Ovary (tissue), 9 donors: ENCODE measurements around the gene ADAM12. TPM values are rescaled to one million over a fixed set of nuclear protein-coding genes. Genes with fewer than 3 reads are reported as not detected.
A peak's percentile ranks its signal among the peaks of the same experiment; 100 is the strongest.
"Not testable (repeated sequence)": the region's sequence is repeated elsewhere in the genome, so short reads cannot be mapped to it uniquely, and the experiment has no call there.

Experiments used
- DNase-seq, 5 donors: peaks; one replicate each; pipeline ENCODE4 v3.0.0-alpha.2; 2019 to 2020
- H3K27ac ChIP-seq, 2 donors: fragments of 200-600 bp; one replicate each; pipeline versions ENCODE4 v1.5.1 to v1.8.0; 2019 to 2022
- H3K27me3 ChIP-seq: fragments of 200-600 bp; one replicate; pipeline ENCODE4 v1.8.0; 2022
- H3K36me3 ChIP-seq: fragments of 200-600 bp; sonication (generic); one replicate; pipeline ENCODE4 v1.5.1; 2019
- H3K4me1 ChIP-seq: one replicate; pipeline ENCODE4 v1.8.1; 2013; ENCODE audit warnings: mild to moderate bottlenecking, moderate library complexity; ENCODE audit not compliant: insufficient read depth
- H3K4me3 ChIP-seq: fragments of 200-600 bp; sonication (generic); one replicate; pipeline ENCODE4 v1.5.1; 2017
- H3K9me3 ChIP-seq, 2 donors: fragments of 200-600 bp in 1 of 2; sonication (generic) in 1 of 2; one replicate each; pipeline versions ENCODE4 v1.5.1 to v1.8.1; 2013 to 2019; ENCODE audit warnings: mild to moderate bottlenecking in 1 of 2, moderate library complexity in 1 of 2
- EP300 ChIP-seq: sonication (generic); formaldehyde crosslinking; IDR thresholded peaks from one replicate; pipeline ENCODE4 v1.6.1; 2017; ENCODE audit warnings: antibody characterized with exemption
- POLR2A ChIP-seq: fragments of 450-650 bp; IDR thresholded peaks from one replicate; pipeline ENCODE4 v1.6.1; 2017; ENCODE audit warnings: antibody characterized with exemption, mild to moderate bottlenecking, moderate library complexity
- WGBS, 3 donors: extraction: QIAGEN DNeasy Blood & Tissue Kit in 1 of 3; methylation state at CpG; one replicate each; pipeline versions ENCODE4 v1.1.5 to v1.1.7; 2013 to 2017; 5-methylcytosine and 5-hydroxymethylcytosine counted together
- intact Hi-C, 4 donors: fragments of 100-400 bp; cut with DNase I; formaldehyde crosslinking; loops; one replicate each; pipeline versions ENCODE4 v1.11.0 to v1.15.1; 2022 to 2023
- polyA plus RNA-seq, 2 donors: library from polyadenylated mRNA; stranded (reverse); fragments of 200-250 nt in 1 of 2; fragments of 350-450 nt in 1 of 2; fragmentation: Illumina TruSeq in 1 of 2; extraction: RNeasy Lipid Tissue Mini Kit (QIAGEN cat#74804) in 1 of 2; gene quantifications; one replicate each; pipeline ENCODE4 v1.2.3, GENCODE V29; 2013 to 2014
- total RNA-seq, 7 donors: library from RNA; depleted of rRNA in 2 of 7; stranded (reverse); fragments of >200 nt in 2 of 7; fragmentation: NEBNext Ultra II Directional in 3 of 7; extraction: Animal tissue kit (Norgen Biotek cat#: 25700) in 3 of 7; gene quantifications; one replicate each; pipeline versions ENCODE4 v1.1.0 to v1.2.4, GENCODE V29; 2016 to 2023
- TF ChIP-seq, protein P1 (sequence below), 3 donors: fragments of 450-650 bp in 2 of 3; fragments of 200-600 bp in 1 of 3; IDR thresholded peaks; one replicate each; pipeline versions ENCODE4 v1.5.1 to v1.8.0; 2016 to 2022; ENCODE audit warnings: antibody characterized with exemption in 3 of 3, mild to moderate bottlenecking in 1 of 3
- donor health status: DM: no; HTN: no; CAD: no; lungs with moderate emphysema.
- donor health status: DM: no; HTN: no; CAD: no.
- donor health status: Bipolar disorder and iron deficiency.
- donor health status: DM: yes; HTN: yes; CAD: no.
- donor health status: DM: no; HTN: no; CAD: no.
- donor health status: DM: yes; HTN: yes; CAD: no.

The ADAM12 gene
- total and polyA plus RNA-seq, 9 donors: 1.8 to 27.2 (median 10.3) TPM

- Histone ChIP-seq H3K27me3 (no peaks in the 10 kb centered on the region), H3K4me1 (peaks cover 9% of the 10 kb centered on the region), H3K4me3 (no peak overlapping the region), H3K27ac (no peak overlapping the region), H3K36me3 (no peaks in the 10 kb centered on the region), H3K9me3 (no peaks in the 10 kb centered on the region)
- intact Hi-C loops: no loop called here
- 87 to 95% (median 94%) methylated on average over 3 to 6 of the region's 6 CpGs for WGBS, 3 donors
- DNase-seq: no peak
- TF ChIP-seq EP300 (no peak), POLR2A (no peak)
- TF ChIP-seq, protein P1, sequence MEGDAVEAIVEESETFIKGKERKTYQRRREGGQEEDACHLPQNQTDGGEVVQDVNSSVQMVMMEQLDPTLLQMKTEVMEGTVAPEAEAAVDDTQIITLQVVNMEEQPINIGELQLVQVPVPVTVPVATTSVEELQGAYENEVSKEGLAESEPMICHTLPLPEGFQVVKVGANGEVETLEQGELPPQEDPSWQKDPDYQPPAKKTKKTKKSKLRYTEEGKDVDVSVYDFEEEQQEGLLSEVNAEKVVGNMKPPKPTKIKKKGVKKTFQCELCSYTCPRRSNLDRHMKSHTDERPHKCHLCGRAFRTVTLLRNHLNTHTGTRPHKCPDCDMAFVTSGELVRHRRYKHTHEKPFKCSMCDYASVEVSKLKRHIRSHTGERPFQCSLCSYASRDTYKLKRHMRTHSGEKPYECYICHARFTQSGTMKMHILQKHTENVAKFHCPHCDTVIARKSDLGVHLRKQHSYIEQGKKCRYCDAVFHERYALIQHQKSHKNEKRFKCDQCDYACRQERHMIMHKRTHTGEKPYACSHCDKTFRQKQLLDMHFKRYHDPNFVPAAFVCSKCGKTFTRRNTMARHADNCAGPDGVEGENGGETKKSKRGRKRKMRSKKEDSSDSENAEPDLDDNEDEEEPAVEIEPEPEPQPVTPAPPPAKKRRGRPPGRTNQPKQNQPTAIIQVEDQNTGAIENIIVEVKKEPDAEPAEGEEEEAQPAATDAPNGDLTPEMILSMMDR (IDR thresholded peaks at IDR 0.05): no peak
These were observed 37.3 kb downstream of the ADAM12 start for GRCh38 chr10:126351021-126351420.

GRCh38 chr10:126350216-126350992 lies 37.9 kb downstream of the ADAM12 start:
- H3K27me3 ChIP-seq: no peaks in the 10 kb centered on the region
- DNase-seq: peak in 1 of 5 donors; percentile 41
- WGBS, 3 donors: 41 to 47% (median 43%) methylated on average over 10 of the region's 10 CpGs
- no peaks in the 10 kb centered on the region for H3K9me3 ChIP-seq
- H3K27ac ChIP-seq: no peak overlapping the region
- H3K4me1 ChIP-seq: peaks cover 9% of the 10 kb centered on the region
- no peaks in the 10 kb centered on the region for H3K36me3 ChIP-seq
- TF ChIP-seq EP300 (no peak), POLR2A (no peak)
- TF ChIP-seq, protein P1 (IDR thresholded peaks at IDR 0.05): no peak
- intact Hi-C loops: no loop called here
- H3K4me3 ChIP-seq: no peak overlapping the region

GRCh38 chr10:126349676-126350075 lies 38.6 kb downstream of the ADAM12 start:
- Histone ChIP-seq H3K4me3 (no peak overlapping the region), H3K27ac (no peak overlapping the region), H3K4me1 (peaks cover 9% of the 10 kb centered on the region), H3K36me3 (no peaks in the 10 kb centered on the region), H3K27me3 (no peaks in the 10 kb centered on the region), H3K9me3 (no peaks in the 10 kb centered on the region)
- WGBS, 3 donors: 62 to 79% (median 70%) methylated on average over 5 of the region's 5 CpGs
- intact Hi-C loops: no loop called here
- DNase-seq: no peak
- no peak for TF ChIP-seq POLR2A
- TF ChIP-seq, protein P1 (IDR thresholded peaks at IDR 0.05): no peak
- TF ChIP-seq EP300: no peak

GRCh38 chr10:126349101-126349500 lies 39.2 kb downstream of the ADAM12 start:
- Histone ChIP-seq H3K9me3 (no peaks in the 10 kb centered on the region), H3K27ac (no peak overlapping the region), H3K4me3 (no peak overlapping the region), H3K4me1 (peaks cover 9% of the 10 kb centered on the region), H3K27me3 (no peaks in the 10 kb centered on the region), H3K36me3 (no peaks in the 10 kb centered on the region)
- TF ChIP-seq EP300: no peak
- TF ChIP-seq, protein P1 (IDR thresholded peaks at IDR 0.05): no peak
- TF ChIP-seq POLR2A: no peak
- intact Hi-C loops: no loop called here
- 35 to 42% (median 39%) methylated on average over 1 of the region's 1 CpG for WGBS, 3 donors
- no peak for DNase-seq

GRCh38 chr10:126343496-126343895 lies 44.8 kb downstream of the ADAM12 start:
- H3K27me3 ChIP-seq, DNase-seq, H3K9me3 ChIP-seq, H3K27ac ChIP-seq, intact Hi-C loops, H3K4me1 ChIP-seq, H3K36me3 ChIP-seq, H3K4me3 ChIP-seq: not testable (repeated sequence)
- 91 to 97% (median 94%) methylated on average over 2 of the region's 2 CpGs for WGBS, 3 donors
